ENCODE results near the gene BIRC6.
"Not testable (repeated sequence)": the region's sequence is repeated elsewhere in the genome, so short reads cannot be mapped to it uniquely, and the experiment has no call there.

The BIRC6 gene

GRCh38 chr2:32450851-32451250 lies 94.0 kb downstream of the BIRC6 start:
- DNase-seq = no peak

DNA sequence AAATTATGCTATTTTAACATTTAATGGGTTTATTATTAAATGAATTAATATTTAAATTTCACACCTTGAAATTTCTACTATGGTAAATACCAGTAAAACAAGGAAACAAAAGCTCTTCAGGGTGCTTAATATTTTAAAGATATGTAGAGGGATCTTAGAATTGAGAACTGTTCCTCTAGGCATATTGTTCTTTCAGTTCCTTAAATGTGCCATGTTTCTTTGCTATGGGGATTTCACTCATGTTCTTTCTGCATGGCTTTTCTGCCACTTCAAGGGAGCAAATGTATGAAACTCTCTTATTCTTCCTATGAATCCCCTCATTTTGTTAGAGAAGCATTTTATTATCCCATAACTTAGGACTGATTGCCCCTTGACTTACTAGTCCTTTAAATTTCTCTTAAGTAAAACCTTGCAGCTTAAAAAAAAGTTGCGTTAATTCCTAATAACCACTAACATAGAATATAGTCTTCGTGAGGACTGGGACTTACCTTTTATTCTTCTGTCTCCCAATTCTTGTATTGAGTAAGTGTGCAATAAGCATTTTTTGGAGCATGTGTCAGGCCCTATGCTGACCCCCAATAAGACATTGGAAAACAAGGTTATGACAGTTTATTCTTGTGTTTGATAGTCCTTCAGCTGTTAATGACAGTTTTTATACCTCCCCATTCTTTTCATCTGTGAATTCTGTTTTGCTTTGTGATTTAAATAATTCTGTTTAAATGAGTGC lies 95.7 kb downstream of the BIRC6 start:
- no peak for DNase-seq

DNA sequence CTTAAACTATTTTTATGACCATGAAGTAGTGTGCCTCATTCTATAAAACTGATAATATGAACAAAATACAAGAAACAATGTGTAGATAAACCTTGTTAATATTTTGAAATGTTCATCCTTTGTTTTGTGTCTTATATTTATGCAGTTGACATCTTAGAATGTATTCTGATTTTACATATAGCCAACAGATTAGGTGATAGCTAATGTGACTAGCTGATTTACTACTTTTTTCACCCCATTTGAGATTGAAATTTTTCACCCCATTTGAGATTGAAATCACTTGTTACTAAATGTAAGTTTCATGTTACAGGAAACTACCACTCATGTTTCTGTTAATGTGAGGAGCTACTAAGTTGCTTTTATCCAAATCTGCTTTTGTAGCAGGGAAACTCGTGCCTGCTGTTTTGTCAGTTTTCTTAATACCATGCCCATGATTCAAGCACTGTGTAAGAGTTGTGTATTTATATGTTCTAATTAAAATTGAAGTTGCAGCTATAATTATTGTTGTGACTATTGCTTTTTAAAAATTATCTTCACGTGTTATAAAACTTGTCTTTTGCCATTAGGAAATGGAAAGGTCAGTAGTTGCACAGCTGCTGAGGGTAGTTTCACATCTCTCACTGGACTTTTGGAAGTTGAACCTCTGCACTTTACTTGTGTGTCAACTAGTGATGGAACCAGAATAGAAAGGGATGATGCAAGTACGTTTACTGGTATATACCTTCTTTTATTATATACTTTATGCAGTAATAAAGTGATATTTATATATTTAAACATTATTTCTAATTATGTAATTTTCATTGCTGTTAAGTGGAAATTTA lies 96.6 kb downstream of the BIRC6 start:
- no peak for DNase-seq

GRCh38 chr2:32455816-32456215 lies 99.0 kb downstream of the BIRC6 start:
- DNase-seq = no peak

DNA sequence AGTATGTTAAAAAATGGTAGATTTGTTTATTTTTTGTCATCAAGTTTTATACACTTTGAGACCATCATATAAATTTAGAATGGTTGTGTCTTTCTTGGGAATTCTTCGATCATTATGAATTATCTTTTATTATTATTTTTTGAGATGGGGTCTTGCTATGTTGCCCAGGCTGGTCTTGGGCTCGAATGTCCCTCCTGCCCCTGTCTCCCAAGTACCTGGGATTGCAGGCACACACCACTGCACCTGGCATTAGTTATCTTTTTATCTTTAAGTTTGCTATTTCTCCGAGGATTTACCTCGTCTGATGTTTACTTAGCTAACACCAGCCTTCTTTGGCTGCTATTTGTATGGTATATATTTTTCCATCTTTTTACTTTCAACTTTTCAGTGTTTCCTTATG lies 100.0 kb downstream of the BIRC6 start:
- no peak for DNase-seq

- DNase-seq = no peak
These were observed 101.0 kb downstream of the BIRC6 start for GRCh38 chr2:32457814-32458213.

DNA sequence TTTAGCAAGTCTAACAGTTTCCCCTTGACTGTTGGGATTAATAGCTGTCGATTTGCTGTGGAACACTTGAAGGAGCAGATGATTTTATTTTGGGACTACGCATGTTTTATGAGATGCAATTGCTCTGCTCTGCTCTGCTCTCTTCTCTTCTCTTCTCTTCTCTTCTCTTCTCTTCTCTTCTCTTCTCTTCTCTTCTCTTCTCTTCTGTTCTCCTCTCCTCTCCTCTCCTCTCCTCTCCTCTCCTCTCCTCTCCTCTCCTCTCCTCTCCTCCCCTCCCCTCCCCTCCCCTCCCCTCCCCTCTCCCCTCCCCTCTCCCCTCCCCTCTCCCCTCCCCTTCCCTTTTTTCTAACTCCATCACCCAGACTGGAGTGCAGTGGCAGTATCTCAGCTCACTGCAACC lies 104.0 kb downstream of the BIRC6 start:
- not testable (repeated sequence) for DNase-seq

DNA sequence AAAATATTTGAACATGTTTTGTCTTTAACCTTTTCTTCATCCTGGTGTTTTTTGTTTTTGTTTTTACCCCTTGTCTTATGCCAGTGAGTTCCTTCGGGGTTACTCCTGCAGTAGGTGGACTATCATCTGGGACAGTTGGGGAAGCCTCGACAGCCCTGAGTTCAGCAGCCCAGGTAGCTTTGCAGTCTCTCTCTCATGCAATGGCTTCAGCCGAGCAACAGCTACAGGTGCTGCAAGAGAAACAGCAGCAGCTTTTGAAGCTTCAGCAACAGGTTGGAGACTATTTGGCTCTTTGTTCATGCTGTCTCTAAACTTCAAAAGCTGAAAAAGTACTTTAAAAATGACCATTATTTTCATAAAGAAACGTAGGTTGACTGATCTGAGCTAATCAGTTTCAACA lies 106.3 kb downstream of the BIRC6 start:
- DNase-seq = no peak

GRCh38 chr2:32464431-32464830 lies 107.6 kb downstream of the BIRC6 start:
- DNase-seq = no peak

DNA sequence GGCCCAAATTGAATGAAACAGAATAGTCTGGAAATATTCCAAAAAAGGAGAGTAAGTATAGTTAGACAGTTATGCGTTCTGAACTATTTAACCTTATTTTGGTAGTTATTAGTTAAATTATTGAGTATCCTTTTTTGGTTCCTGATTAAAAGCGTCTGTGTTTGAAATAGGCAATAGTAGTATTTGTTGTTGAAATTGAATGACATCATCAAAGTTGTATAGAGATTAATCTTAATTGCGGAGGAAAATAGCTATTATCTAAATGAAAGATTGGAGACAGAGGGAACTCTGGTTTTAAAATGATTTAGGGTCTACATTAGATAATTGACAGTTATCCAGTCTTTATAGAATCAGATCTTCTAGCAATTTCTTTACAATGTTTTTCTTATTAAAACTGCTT lies 115.8 kb downstream of the BIRC6 start:
- no peak for DNase-seq

GRCh38 chr2:32474381-32474780 lies 117.6 kb downstream of the BIRC6 start:
- DNase-seq = no peak

- no peak for DNase-seq
These were observed 122.2 kb downstream of the BIRC6 start for GRCh38 chr2:32478889-32479620.

DNA sequence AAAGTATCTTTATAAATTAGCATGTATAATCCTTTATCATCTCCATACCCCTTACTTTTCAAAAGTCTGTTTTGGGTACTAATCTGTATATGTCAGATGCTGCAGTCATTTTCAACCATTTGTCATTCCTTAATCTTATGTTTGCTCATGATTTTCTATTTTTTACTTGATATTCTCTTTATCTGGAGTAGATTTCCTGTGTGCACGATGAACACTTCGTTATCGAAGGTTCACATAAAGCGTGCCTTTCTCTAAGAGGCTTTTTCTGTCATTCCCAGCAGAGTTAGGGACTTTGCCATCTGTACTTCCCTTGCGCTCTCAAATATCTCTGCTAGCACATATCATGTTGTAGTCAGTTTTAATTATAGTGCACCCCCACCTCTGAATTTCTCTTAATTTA lies 123.2 kb downstream of the BIRC6 start:
- DNase-seq = no peak

GRCh38 chr2:32482471-32482870 lies 125.6 kb downstream of the BIRC6 start:
- DNase-seq = no peak

- no peak for DNase-seq
These were observed 128.1 kb downstream of the BIRC6 start for GRCh38 chr2:32484937-32485336.

GRCh38 chr2:32485399-32485798 lies 128.6 kb downstream of the BIRC6 start:
- no peak for DNase-seq

DNA sequence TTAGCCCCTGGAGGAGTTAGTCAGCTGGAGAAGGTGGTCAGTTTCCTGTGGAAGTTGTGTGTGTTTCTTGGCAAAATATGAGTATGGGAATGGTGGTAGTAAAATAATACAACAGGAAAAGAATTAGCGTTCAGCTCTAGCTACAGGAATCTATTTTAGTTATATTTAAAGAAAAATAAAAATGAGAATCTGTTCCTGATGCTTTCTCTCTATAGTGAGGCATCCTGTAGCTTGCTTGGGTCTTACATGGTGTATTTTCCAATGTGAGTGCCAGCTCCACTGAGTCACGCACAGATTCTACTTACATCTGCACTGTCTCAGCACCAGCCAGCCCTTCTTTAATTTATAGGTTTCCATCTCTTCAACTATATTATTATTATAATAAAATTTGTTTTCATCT lies 132.2 kb downstream of the BIRC6 start:
- no peak for DNase-seq

DNA sequence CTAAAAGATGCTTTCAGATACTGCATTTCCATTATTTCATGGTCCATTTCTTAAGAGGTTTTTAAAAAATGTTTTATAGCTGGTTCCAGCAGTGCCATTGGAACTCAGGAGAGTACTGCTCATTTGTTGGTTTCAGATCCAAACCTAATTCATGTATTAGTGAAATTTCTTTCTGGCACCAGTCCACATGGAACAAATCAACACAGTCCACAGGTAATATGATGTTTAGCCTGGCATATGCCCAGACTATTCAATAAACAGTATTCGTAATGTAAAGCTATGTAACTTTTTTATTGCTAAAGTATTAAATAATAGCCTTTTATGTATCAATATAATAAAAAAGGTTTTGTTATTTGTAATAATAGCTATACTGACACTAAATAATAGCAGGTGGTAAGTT lies 134.5 kb downstream of the BIRC6 start:
- DNase-seq = no peak

DNA sequence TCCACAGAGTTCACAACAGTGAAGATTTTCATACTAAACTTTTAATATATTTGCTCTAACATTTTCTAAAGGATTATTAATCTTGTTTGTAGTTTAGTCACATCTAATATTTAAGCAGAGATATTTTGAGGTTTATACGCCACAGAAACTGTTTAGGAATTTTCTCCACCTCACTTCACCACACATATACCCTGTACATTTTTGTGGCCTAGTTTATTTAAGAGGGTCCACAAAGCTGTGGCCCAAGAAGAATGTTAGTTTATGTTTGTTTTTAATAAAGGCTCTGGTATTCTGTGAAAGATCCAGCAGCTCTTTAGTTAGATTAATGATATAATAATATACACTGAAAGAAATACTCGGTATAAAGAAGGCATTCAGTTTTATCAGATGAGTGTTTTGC lies 138.3 kb downstream of the BIRC6 start:
- no peak for DNase-seq

- no peak for DNase-seq
These were observed 139.8 kb downstream of the BIRC6 start for GRCh38 chr2:32496662-32497061.

DNA sequence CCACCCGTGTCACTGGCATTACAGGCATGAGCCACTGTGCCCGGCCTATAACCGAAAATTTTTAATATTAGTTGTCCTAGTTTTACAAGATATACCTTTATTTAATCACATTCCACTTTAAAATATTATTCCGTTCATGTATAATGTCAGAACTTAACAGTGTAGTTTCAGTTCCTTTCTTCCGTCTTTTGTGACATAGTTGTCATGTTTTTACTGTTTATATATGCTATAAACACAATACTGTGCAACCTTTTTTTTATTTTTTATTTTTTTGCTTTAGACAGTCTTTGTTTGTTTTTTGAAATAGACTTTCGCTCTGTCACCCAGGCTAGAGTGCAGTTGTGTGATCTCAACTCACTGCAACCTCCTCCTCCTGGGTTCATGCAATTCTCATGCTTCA lies 141.5 kb downstream of the BIRC6 start:
- DNase-seq = no peak

DNA sequence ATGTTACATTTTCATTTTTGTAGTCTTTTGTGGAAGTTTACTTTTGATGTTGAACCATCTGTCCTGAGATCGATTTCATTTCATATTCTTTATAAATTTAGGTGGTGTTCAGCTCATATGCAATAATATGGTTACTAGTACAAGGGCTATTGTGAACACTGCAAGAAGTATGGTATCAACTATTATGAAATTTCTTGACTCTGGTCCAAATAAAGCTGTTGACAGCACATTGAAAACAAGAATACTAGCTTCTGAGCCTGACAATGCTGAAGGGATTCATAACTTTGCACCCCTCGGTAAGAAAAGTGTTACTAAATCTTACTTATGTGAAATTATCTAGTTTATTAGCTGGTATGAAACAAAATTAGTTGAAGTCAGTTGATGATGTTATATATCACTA lies 146.1 kb downstream of the BIRC6 start:
- DNase-seq = no peak

- no peak for DNase-seq
These were observed 148.2 kb downstream of the BIRC6 start for GRCh38 chr2:32504877-32505478.
